ENCODE results near the gene ZFHX3. TPM values are rescaled to one million over a fixed set of nuclear protein-coding genes. Genes with fewer than 3 reads are reported as not detected.
A peak's percentile ranks its signal among the peaks of the same experiment; 100 is the strongest.

The ZFHX3 gene
- polyA plus RNA-seq, 1 donor from 2014 or later: 26.4 TPM

- Histone ChIP-seq H3K27ac (ENCODE audit: low read length) (peak overlapping the region; percentile 99), H3K4me3 (ENCODE audit: low read length) (peak overlapping the region; percentile 75), H3K36me3 (ENCODE audit: insufficient read depth, low read length) (no peaks in the 10 kb centered on the region), H2AFZ (ENCODE audit: low read depth, low read length) (no peak overlapping the region), H3K9me2 (ENCODE audit: insufficient read depth, low read length) (no peaks in the 10 kb centered on the region), H3F3A (ENCODE audit: insufficient read depth, low read length, poor library complexity, severe bottlenecking) (peaks cover 18% of the 10 kb centered on the region), H3K27me3 (ENCODE audit: insufficient read depth, low read depth, low read length) (no peaks in the 10 kb centered on the region), H3K4me2 (ENCODE audit: low read length) (peak overlapping the region; percentile 96), H3K9ac (ENCODE audit: low read length) (peak overlapping the region; percentile 98), H3K9me3 (ENCODE audit: low read length) (no peaks in the 10 kb centered on the region), H4K20me1 (ENCODE audit: insufficient read depth) (no peaks in the 10 kb centered on the region), H3K79me2 (replicated peaks; ENCODE audit: insufficient read depth, low read length) (peaks cover 83% of the 10 kb centered on the region)
- TF ChIP-seq REST (IDR thresholded peaks at IDR 0.05; ENCODE audit: borderline replicate concordance) (no peak), TAF1 (IDR thresholded peaks at IDR 0.05; ENCODE audit: low read depth) (no peak), MXI1 (conservative IDR thresholded peaks at IDR 0.05; ENCODE audit: poor library complexity, severe bottlenecking) (peak; percentile 2)
Measured at GRCh38 chr16:73054813-73055482, 7.0 kb upstream of the ZFHX3 start.

GRCh38 chr16:73054498-73054812 lies 6.5 kb upstream of the ZFHX3 start:
- no peaks in the 10 kb centered on the region for H3K27me3 ChIP-seq (ENCODE audit: insufficient read depth, low read depth, low read length)
- peak overlapping the region; percentile 98 for H3K9ac ChIP-seq (ENCODE audit: low read length)

More at GRCh38 chr16:73054498-73054812, 6.5 kb upstream of the ZFHX3 start:
- H3K79me2 ChIP-seq (replicated peaks; ENCODE audit: insufficient read depth, low read length): peaks cover 83% of the 10 kb centered on the region
- peak overlapping the region; percentile 99 for H3K27ac ChIP-seq (ENCODE audit: low read length)
- no peaks in the 10 kb centered on the region for H3K9me2 ChIP-seq (ENCODE audit: insufficient read depth, low read length)
- peak overlapping the region; percentile 96 for H3K4me2 ChIP-seq (ENCODE audit: low read length)
- H3K36me3 ChIP-seq (ENCODE audit: insufficient read depth, low read length): no peaks in the 10 kb centered on the region
- H3K4me3 ChIP-seq (ENCODE audit: low read length): peak overlapping the region; percentile 75
- H4K20me1 ChIP-seq (ENCODE audit: insufficient read depth): no peaks in the 10 kb centered on the region
- H3K9me3 ChIP-seq (ENCODE audit: low read length): no peaks in the 10 kb centered on the region
- H3F3A ChIP-seq (ENCODE audit: insufficient read depth, low read length, poor library complexity, severe bottlenecking): peaks cover 23% of the 10 kb centered on the region
- no peak overlapping the region for H2AFZ ChIP-seq (ENCODE audit: low read depth, low read length)
- TF ChIP-seq EZH2 (IDR thresholded peaks at IDR 0.05; ENCODE audit: borderline replicate concordance, insufficient read depth, low read length, poor library complexity, severe bottlenecking) (no peak), REST (IDR thresholded peaks at IDR 0.05; ENCODE audit: borderline replicate concordance) (peak; percentile 13)

All from neural cell (in vitro differentiated cells).